Adrenal gland (tissue), 12 donors: Measurements from ENCODE around the gene KHDRBS2. TPM values are rescaled to one million over a fixed set of nuclear protein-coding genes. Genes with fewer than 3 reads are reported as not detected.

Experiments
- DNase-seq, 7 donors: peaks; one replicate each; pipeline ENCODE4 v3.0.0-alpha.2; 2019 to 2020
- H3K27ac ChIP-seq, 5 donors: fragments of 200-600 bp; sonication (generic) in 4 of 5; 1 replicate in 3 of 5; 2 replicates in 2 of 5; pipeline versions ENCODE4 v1.5.1 to v1.8.0; 2016 to 2020; ENCODE audit warnings: mild to moderate bottlenecking in 1 of 5
- H3K27me3 ChIP-seq: fragments of 200-600 bp; 2 replicates; pipeline ENCODE4 v1.8.0; 2021
- H3K36me3 ChIP-seq, 2 donors: fragments of 200-600 bp; replicated peaks in 1 of 2; 1 replicate in 1 of 2; 2 replicates in 1 of 2; pipeline versions ENCODE4 v1.5.1 to v1.8.0; 2018 to 2022
- H3K4me1 ChIP-seq, 2 donors: fragments of 200-600 bp; replicated peaks in 1 of 2; 1 replicate in 1 of 2; 2 replicates in 1 of 2; pipeline versions ENCODE4 v1.5.1 to v1.8.0; 2018 to 2021
- H3K4me3 ChIP-seq, 4 donors: fragments of 200-600 bp; sonication (generic) in 3 of 4; one replicate each; pipeline ENCODE4 v1.5.1; 2016 to 2018
- H3K9me3 ChIP-seq, 3 donors: fragments of 200-600 bp; sonication (generic) in 1 of 3; replicated peaks in 1 of 3; 1 replicate in 2 of 3; 2 replicates in 1 of 3; pipeline versions ENCODE4 v1.5.1 to v1.8.0; 2016 to 2021
- POLR2A ChIP-seq, 2 donors: fragments of 450-650 bp; IDR thresholded peaks; one replicate each; pipeline ENCODE4 v1.6.1; 2017; ENCODE audit warnings: antibody characterized with exemption in 2 of 2, mild to moderate bottlenecking in 2 of 2, moderate library complexity in 1 of 2
- WGBS, 4 donors: extraction: QIAGEN DNeasy Blood & Tissue Kit in 2 of 4; methylation state at CpG; one replicate each; pipeline versions ENCODE4 v1.1.5 to v1.1.7; 2013 to 2017; 5-methylcytosine and 5-hydroxymethylcytosine counted together
- intact Hi-C, 2 donors: fragments of 100-400 bp; cut with DNase I; formaldehyde crosslinking; loops; one replicate each; pipeline versions ENCODE4 v1.14.1 to v1.15.0; 2022 to 2023
- polyA plus RNA-seq, 3 donors: library from polyadenylated mRNA; stranded (reverse); fragments of 200-250 nt in 2 of 3; fragments of 350-450 nt in 1 of 3; fragmentation: Illumina TruSeq in 1 of 3; extraction: RNeasy Lipid Tissue Mini Kit (QIAGEN cat#74804) in 1 of 3; gene quantifications; one replicate each; pipeline ENCODE4 v1.2.3, GENCODE V29; 2013 to 2014
- total RNA-seq, 9 donors: library from RNA; depleted of rRNA in 4 of 9; stranded (reverse); fragments of >200 nt in 4 of 9; fragments of 120-200 nt in 1 of 9; fragmentation: NEBNext Ultra II Directional in 1 of 9; extraction: Animal tissue kit (Norgen Biotek cat#: 25700) in 1 of 9; gene quantifications; one replicate each; pipeline versions ENCODE4 v1.1.0 to v1.2.4, GENCODE V29; 2013 to 2023
- TF ChIP-seq, protein P1 (sequence below), 6 experiments: fragments of 450-650 bp in 4 of 6; fragments of 200-600 bp in 2 of 6; sonication (generic) in 1 of 6; IDR thresholded peaks; 1 replicate in 5 of 6; 2 replicates in 1 of 6; pipeline versions ENCODE4 v1.5.1 to v1.8.0; 2016 to 2021; ENCODE audit warnings: antibody characterized with exemption in 6 of 6, mild to moderate bottlenecking in 2 of 6, moderate library complexity in 1 of 6
- donor health status: healthy with polysubstance abuse.
- donor health status: Bipolar disorder and iron deficiency.
- donor health status: DM: yes; HTN: yes; CAD: no.
- donor health status: DM: no; HTN: no; CAD: no.
- donor health status: DM: no; HTN: no; CAD: no.
- donor health status: DM: yes; HTN: yes; CAD: no.

Gene KHDRBS2
- total and polyA plus RNA-seq, 12 donors: 0.42 to 4.7 (median 1.9) TPM

DNA sequence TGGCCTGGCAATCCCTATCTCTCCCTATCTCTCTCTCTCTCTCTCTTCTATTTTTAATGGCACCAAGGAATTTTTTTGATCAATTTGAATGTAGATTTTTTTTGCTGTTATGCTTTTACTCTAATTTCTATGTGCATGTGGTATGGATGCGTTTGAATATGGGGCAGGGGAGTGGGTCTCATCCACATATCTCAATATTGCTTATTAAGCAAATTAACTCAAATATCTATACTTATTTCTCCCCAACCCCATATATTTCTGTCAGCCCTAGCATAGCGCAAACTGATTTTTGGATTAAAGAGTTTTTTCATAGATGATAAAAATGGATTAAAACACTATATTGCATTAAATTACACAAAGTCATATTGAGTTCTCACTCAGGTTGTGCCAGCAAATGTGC lies 210.2 kb downstream of the KHDRBS2 start:
- WGBS, 4 donors: 78 to 94% (median 85%) methylated on average over 2 of the region's 2 CpGs
- no peak overlapping the region for H3K27ac ChIP-seq
- no peak overlapping the region for H3K4me3 ChIP-seq
- no peak for DNase-seq
- intact Hi-C loops: no loop called here
- no peaks in the 10 kb centered on the region for H3K4me1 ChIP-seq
- no peaks in the 10 kb centered on the region for H3K9me3 ChIP-seq
- no peaks in the 10 kb centered on the region for H3K36me3 ChIP-seq
- no peaks in the 10 kb centered on the region for H3K27me3 ChIP-seq
- TF ChIP-seq, protein P1, sequence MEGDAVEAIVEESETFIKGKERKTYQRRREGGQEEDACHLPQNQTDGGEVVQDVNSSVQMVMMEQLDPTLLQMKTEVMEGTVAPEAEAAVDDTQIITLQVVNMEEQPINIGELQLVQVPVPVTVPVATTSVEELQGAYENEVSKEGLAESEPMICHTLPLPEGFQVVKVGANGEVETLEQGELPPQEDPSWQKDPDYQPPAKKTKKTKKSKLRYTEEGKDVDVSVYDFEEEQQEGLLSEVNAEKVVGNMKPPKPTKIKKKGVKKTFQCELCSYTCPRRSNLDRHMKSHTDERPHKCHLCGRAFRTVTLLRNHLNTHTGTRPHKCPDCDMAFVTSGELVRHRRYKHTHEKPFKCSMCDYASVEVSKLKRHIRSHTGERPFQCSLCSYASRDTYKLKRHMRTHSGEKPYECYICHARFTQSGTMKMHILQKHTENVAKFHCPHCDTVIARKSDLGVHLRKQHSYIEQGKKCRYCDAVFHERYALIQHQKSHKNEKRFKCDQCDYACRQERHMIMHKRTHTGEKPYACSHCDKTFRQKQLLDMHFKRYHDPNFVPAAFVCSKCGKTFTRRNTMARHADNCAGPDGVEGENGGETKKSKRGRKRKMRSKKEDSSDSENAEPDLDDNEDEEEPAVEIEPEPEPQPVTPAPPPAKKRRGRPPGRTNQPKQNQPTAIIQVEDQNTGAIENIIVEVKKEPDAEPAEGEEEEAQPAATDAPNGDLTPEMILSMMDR (IDR thresholded peaks at IDR 0.05): no peak
- no peak for TF ChIP-seq POLR2A (IDR thresholded peaks at IDR 0.05)

DNA sequence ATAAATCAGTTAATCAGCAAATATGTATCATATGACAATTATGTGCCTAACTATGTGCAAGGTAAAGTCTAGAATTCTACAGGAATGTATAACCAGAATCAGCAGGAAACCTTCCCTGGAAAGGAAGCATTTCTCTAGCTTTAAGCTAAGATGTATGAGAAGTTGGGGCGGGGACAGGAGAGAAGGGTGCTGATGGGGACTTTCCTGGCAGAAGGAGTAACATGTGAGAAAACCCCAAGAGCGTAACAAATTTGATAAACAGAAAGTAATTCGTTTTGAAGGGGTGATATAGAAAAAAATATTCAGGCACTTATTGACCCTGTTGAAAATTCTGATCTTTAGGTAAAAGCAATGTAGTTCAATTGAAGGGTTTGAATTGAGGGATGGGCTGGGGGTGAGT lies 226.1 kb downstream of the KHDRBS2 start:
- intact Hi-C loops: no loop called here
- H3K27ac ChIP-seq: no peak overlapping the region
- H3K4me3 ChIP-seq: no peak overlapping the region
- no peaks in the 10 kb centered on the region for H3K36me3 ChIP-seq
- H3K27me3 ChIP-seq: no peaks in the 10 kb centered on the region
- 79 to 84% (median 82%) methylated on average over 3 of the region's 3 CpGs for WGBS, 4 donors
- H3K4me1 ChIP-seq: no peaks in the 10 kb centered on the region
- TF ChIP-seq POLR2A (IDR thresholded peaks at IDR 0.05): no peak
- TF ChIP-seq, protein P1 (IDR thresholded peaks at IDR 0.05): no peak
- no peaks in the 10 kb centered on the region for H3K9me3 ChIP-seq
- no peak for DNase-seq

DNA sequence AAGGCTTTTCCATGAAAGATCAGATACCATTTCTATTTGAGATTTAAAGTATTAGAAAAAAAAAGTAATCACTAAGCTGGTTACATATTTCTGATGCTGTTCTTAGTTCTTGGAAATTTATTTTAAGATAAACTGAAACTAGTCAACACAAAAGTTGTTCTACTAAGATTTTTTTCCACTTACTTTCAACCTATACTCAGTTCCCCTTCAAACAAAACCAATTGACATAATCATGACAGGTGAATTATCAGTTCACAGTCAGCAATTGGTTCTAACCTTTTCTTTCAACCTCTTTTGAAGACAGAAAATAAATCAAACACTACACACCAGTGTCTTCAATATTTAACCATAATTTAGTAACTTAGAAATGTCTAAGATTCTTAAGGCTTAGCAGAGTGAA lies 228.7 kb downstream of the KHDRBS2 start:
- no peak for DNase-seq
- no peak for TF ChIP-seq POLR2A (IDR thresholded peaks at IDR 0.05)
- TF ChIP-seq, protein P1 (IDR thresholded peaks at IDR 0.05): no peak
- Histone ChIP-seq H3K27me3 (no peaks in the 10 kb centered on the region), H3K27ac (no peak overlapping the region), H3K36me3 (no peaks in the 10 kb centered on the region), H3K4me1 (no peaks in the 10 kb centered on the region), H3K9me3 (no peaks in the 10 kb centered on the region), H3K4me3 (no peak overlapping the region)
- intact Hi-C loops: no loop called here

DNA sequence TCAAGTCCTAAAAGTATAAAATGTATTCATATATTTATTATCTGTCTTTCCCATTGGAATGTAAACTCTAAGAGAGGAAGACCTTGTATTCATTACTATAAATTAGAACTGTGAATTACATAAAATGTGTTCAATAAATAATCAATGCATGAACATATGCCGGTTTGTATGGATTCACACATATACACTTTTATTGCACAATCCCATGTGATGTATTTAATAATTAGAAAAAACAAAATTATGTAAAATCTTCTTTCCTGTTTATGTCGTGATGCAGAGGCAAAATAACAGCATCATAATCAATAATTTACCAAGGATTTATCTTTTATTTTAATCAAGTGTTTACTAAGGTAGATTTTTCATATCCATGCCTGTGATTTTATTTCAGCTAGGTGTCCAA lies 240.5 kb downstream of the KHDRBS2 start:
- Histone ChIP-seq H3K9me3 (peaks cover 0 to 5% (median 0%) of the 10 kb centered on the region in 3 donors), H3K4me3 (no peak overlapping the region), H3K27ac (no peak overlapping the region), H3K27me3 (no peaks in the 10 kb centered on the region), H3K4me1 (no peaks in the 10 kb centered on the region), H3K36me3 (no peaks in the 10 kb centered on the region)
- TF ChIP-seq, protein P1 (IDR thresholded peaks at IDR 0.05): no peak
- TF ChIP-seq POLR2A (IDR thresholded peaks at IDR 0.05): no peak
- intact Hi-C loops: no loop called here
- WGBS, 4 donors: 79 to 88% (median 81%) methylated on average over 2 of the region's 2 CpGs
- DNase-seq: no peak
